Stimulated activated naive CD4-positive, alpha-beta T cell treated with Interleukin-2 at 50 U/mL for 16 hours (primary cell): ENCODE data around the gene RBKS.

Source experiments
- DNase-seq: peaks from one replicate; lab custom pipeline; 2025; lab: John Stamatoyannopoulos, UW

RBKS gene

DNA sequence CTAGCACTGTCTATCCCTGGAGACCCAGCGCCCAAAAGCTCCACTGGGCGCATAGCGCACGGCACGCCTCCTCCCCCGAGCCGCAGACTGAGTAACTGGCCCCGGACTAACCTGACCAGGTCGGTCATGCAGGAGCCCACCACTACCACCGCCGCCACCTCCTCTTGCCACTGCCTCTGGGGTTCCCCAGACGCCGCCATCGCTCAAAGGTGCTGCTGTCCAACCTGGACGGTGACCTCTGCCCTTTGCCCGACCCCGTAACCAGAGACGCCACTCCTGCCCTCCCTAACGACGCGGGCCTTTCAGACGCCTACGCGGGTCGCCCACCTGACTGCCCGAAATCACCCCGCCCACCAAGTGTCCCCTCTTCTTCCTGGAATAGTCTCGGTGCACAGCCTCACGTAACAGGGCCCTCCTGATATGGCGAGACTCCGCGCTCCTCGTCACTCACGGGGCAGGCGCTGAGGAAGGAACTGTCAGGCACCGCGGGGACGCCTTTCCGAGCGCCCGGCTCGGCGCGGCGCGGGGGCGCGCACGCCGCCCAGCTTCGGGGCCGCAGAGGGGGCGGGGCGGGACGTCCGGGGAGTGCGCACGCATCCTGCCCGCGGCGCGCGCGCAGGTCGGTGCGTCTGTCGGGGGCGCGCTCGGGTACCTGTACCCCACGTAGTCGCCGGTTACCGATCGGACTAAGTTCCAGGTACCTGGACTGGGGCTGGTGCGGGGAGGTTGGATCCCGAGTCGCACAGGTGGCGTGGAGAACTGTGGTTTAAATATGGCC is at the start of gene RBKS, which contains the start of gene BABAM2:
Gene RBKS, minus strand, starts transcription at position 242 of the 778 bp plus-strand sequence. Its CDS starts 42 bp downstream, at position 200.
Gene BABAM2, plus strand, starts transcription at position 584 of the 778 bp plus-strand sequence. CDS start 3,828 bp downstream, outside the sequence.
- peak; percentile 85 for DNase-seq

DNA sequence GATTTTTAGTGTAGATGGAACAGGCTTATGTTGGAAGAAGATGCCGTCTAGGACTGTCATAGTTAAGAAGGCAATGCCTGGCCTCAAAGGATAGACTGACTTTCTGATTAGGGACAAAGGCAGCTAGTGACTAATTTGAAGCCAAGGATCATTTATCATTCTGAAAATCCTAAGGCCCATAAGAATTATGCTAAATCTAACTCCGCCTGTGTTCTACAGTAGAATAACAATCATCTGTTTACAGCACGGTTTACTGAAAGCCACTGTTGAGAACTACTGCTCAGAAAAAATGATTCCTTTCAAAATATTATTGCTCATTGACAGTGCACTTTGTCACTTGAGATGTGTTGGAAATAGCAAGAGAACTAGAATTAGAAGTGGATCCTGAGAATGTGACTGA is 44.8 kb upstream of the RBKS start:
- DNase-seq: no peak

DNA sequence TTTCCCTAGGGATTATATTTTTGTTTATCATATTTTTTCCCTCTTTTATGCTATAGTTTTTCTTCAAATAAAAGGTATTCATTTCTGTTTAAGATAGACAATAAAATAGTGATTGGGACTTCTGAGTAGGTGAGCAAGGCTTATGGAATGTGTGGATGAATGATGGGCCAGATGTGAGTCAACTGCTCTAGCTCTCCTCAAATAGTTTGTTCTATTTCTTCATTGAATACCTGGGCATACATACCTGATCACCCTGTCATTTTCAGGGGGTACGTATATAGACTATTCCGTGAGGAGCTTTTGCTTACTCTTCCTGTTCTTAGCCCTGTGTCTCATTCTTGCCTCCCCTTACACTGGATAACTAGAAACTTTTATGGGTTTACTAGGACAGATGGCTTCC is 42.2 kb upstream of the RBKS start:
- DNase-seq: no peak

DNA sequence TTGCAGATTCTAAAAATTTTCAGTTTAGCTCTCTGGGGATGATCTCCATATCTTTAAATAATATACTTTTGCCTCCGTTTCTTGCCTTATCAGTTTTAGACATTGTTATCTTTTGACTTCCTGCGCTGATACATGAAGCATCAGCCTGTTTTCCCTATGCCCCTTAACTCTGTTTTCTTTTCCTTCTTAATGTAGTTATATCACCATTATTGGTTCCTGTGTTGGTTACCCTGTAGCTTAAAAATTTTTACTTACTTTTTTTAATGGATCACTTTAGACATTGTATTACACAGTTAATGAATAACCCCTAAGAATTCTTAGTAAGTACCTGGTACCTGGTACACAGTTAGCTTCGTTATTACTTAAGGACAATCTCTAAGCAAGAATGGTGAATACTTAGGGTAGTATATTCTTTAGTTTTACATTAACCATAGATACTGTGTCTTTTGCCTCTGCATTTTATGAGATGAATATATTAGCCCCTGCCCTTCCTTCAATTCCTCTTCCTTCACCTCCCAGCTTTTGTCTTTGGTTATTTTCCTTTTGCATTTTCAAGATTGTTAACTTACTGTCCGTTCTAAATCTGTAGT is 41.3 kb upstream of the RBKS start:
- no peak for DNase-seq

DNA sequence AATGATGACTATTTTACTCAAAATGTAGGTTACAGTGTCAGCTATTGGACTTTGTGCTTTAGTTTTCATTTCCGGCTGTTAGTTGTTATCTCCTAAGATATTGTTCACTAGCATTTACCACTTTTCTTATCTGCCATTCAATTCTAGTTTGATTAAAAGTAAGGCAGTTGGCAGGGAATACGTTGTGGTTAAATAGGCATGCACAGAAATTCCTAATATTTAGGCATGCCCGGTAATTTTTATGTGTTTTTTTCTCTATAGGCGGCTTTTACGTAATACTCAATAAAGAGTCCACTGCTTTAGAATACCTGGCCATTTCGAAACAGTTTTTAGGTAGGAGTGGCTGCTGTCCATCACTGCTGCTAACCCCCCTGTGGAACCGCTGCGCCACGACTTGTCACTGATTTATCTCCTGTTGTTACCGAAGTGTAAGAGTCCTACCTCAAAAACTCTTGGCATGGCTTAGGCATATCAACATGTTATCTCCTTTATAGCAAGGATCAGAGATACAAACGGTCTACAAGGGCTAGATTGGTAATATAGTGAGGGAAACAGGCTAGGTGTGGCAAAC is 39.8 kb upstream of the RBKS start:
- no peak for DNase-seq

DNA sequence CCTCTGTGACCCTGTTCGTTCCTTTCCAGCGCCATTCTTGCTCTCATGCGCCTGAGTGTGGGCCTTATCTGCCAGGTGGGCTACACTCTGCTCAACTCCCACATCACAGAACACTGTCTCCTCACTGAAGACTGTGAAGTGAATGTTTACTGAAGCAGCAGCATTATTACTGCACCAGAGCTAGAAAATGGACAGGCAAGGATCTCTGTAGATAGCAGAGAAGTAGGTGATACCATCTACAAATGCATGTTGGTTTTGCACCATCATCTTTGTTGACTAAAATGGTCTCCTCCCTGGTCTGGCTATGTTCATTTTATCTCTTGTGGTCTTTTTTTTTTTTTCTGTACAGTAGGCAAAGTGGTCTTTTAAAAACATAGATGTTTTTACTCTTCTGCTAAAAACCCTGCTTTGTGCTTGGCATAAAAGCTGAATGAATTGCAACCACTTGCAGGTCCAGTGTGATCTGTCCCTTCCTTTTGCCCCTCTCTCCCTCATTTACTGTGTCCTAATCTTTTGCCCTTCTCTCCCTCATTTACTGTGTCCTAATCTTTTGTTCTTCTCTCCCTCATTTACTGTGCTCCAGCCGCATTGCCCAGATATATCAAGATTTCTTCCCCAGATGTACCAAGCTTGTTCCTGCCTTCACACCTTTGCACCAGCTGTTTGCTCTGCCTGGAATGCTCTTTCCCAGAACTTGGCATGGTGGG is 35.7 kb upstream of the RBKS start:
- DNase-seq: no peak

DNA sequence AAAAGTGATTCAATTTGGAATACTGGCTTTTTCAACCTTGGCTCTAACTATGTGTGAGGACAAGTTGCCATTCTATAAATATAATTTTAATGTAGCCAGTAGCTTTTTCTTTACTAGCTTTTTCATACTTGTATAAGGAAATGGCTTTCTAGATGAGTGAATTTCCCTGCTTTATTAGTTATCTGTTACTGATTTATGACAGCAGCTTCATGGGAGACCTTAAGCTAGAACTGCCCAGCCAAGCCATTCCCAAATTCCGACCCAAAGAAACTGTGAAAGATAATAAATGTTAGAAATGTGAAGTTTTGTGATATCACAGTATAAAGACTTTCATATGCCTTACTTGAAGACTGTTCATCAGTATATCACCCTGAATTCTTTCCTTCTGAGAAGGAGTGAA is 32.7 kb upstream of the RBKS start:
- no peak for DNase-seq

DNA sequence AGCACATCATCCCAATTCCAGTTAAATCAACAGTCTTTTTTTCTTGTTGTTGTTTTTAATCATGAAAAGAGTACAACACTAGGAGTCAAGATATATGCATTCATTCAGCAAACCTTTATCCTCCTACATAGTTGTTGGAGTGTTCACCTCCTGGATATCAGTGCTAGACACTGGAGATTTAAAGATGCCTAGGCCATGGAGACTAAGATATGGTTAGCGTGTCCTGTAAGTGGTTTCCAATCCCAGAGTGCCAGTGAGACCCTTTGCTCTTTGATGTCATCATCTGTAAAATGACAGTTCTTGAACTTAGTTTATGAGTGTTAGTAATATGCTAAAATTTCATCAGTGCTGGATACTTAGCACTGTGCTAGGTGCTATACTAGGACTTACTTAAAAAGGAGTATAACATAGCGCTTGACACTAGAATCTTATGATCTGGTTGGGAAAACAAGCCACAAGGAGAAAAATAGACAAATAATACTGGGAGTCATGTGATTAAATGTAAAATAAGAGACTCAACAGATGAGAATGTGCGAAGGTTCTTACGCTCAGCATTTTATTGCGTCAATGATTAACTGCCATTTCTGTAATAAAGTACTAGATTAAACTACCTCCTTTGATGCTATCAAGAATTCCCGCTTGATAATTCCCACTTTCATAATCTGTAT is 31.8 kb upstream of the RBKS start:
- no peak for DNase-seq

DNA sequence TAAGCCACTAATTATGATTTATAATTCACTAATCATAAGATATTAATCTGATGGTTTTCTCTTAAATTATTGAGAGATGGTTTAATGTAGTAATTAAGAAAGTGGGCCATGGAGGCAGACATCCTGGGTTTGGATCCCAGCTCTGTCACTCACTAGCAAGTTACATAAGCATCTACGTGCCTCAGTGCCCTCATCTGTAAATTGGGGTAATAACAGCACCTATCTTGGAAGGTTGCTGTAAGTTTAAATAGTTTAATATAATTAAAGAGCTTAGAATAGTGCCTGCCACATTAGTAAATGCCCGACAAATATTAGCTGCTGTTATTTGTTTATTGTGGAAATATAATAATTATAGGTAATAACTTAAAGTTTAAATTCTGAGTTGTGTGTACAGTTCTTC is 31.2 kb upstream of the RBKS start:
- no peak for DNase-seq

DNA sequence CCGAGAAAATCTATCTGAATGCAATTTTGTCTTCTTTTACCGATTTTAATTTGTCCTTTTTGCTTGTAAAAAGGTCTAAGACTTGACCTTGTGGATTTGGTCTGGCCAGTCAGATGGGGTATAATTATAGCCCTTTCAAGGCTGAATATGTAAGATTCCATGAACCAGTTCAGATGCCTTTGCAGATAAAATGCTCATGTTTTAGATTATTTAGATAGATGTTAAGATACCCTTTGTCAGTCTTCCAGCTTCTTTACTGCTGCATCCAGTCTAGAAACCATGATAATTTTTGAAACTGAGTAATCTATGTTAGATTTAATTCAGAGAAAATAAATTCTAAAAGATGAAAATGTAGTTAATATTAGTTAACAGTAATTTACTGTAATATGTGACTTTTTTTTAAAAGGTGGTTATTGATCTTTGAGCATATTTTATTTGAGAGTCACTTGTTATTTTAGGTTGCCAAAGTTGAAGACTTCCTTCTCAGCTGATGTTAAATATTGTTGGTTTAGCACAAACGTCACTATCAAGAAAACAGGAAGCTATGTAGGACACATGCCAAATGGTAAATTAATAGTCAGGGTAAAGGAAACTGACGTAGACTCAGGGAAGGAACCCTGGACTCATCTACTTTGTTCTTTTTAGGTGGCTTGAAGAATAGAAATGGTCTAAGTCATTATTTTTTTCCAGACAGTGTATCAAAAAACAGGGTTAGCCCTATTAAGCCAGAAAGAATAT is 30.1 kb upstream of the RBKS start:
- DNase-seq: no peak

DNA sequence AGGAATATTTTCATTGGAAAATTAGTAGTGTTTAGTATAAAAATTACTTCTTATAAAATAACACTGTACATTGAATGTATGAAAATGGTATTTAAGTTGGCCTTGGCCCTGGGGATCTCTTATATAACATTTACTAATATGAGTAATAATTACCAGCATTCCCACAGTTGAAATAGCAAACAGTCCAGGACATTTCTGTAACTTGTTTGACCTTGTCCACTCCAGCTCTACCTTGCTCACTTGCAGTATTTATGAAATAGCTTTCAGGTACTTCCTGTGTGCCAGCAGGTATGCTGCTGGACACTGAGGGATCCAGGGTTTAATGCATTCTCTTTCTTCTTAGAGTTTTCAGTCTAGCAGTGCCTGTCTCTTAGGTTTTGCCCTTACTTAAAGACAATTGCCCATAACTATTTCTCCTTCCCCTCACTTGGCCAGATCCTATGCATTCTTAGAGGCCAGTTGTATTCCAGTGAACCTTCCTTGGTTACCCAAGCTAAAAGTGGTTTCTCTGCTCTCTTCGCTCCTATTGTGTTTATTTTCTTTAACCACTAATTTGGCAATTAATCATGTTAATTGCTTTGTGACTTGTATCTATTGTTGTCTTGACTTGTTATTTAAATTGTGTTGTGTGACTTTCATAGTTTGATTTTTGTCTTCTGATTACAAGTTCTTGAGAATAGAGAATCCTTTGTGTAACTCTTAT is 26.3 kb upstream of the RBKS start:
- no peak for DNase-seq

DNA sequence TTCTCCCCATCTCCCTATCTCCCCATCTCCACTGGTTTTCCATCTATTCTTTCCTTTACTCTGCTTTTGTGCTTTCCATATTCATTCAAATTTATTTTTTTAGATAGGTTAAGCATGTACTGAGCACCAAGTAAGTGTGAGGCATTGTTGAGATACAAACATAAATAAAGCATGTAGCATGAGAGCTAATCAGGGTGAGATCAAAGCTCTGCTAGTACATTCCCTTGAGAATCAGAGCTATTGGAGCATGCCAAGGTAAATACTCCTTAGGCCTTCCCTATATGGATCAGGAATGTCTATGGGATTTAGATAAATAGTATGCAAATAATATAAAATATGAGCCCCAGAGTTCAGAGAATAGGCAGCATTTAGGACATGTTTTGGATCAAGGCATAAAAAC is 25.7 kb upstream of the RBKS start:
- no peak for DNase-seq

DNA sequence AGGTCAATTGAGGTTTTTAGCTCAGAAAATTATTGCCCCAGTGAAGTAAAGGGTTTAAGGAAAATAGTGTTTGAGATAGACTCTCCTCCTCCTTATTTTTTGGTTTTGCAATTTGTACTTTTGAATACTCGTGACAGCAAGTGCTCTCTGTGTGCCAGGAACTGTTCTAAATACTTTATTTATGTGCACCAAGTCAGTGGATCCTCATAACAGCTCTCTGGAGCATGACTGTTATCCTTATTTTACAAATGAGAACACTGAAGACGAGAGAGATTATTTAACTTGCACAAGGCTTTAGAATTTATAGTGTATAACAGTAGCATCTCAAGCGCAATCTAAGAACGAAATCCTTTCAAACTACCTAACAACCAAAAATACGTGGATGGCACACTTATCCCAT is 25.0 kb upstream of the RBKS start:
- DNase-seq: no peak

DNA sequence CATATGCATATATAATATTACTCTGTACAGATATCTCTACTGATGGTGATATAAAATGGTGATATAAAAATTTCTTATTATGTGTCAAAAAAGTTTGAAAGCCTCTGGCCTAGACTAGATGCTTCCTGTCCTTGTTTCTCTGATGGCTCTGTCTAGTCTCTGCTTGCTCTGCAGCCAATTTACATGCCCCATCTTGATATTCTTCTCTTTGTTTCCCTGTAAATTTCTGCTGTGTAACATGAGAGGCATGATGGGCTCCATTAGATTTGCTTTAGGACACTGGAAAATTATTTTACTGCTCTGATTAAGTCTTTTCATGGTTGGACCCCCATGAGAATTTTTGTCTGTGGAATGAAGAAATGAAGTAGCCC is 24.6 kb upstream of the RBKS start:
- no peak for DNase-seq

DNA sequence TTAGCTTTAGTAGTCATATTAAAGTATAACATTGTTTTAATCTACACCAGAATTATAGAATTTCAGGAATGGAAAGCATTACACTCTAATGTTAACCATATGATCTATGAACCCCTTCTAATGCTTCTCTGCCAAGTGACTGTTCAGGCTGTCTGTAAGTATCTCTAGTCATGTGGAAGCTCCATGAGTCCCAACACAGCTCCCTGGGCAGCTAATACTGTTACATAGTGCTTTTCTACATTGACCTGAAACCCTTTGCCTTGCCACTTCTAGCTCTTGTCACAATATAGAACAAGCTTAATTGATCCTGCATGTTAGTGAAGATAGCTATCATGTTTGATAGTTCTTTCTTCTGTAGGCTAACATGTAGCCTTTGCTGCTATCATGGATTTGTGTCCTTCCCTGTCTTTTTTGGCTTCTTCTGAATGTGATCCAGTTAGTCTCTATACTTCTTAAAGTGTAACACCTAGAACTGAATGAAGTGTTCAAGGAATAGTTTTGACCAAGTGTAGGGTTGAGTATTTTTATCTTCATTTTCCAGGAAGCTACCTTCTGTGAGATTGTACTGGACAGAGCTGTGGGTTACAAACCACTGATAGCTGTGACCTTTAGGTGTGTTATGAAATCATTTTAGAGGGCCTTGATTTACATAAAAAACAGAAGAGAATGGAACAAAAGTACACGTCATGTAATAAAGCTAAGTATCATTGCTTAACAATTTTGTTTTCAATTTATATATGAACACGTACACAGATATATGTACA is 24.0 kb upstream of the RBKS start:
- no peak for DNase-seq

DNA sequence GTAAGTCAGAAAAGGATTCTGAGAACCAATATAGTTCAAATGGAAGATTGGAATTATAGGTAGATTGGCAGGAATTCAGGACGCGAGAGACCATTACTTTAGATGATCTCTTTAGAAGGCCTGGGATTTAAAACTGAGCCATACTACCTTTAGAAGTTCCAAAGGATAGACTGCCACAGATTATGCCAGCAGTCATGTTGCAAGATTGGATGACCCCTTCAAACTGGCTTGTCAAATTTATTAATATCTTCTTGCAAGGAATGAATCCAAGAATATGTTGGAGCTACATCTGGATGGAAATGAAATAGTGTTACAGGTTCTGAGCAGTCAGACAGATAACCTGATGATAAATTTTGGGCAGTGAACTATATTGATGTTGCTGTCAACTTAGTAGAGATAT is 22.3 kb upstream of the RBKS start:
- DNase-seq: no peak

DNA sequence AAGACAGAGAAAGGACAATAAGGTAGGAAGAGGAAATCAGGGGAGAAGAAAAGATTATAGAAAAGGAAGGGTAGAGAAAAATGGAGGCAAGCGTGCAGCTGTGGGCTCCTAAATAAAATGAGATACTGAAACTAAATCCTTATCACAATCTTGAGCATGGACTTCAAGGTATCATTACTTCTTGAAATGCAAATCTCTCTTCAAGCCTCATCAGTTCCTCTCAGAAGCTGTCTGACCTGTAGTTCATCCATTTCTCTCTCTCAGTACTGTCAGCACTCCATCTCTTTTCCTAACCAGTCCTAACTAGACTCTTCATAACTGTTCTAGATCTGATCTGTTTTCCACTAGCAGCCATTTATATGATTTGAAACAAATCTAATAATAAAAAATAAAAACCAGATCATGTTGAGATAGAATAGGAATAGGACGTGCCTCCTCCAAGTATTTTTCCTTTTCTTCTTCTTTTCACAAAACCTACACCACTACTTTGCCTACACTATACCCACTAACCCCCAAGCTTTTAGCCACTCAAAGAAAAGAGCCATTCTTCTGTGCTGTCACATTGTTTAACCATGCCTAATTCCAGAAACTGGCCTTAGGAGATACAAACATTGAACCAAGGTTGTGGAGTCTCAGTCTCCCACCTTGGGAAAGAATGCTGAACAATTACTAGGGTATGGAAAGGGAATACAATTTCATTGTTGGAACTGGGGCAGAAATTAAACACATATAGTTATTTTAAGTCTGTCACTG is 21.4 kb upstream of the RBKS start:
- DNase-seq: no peak

DNA sequence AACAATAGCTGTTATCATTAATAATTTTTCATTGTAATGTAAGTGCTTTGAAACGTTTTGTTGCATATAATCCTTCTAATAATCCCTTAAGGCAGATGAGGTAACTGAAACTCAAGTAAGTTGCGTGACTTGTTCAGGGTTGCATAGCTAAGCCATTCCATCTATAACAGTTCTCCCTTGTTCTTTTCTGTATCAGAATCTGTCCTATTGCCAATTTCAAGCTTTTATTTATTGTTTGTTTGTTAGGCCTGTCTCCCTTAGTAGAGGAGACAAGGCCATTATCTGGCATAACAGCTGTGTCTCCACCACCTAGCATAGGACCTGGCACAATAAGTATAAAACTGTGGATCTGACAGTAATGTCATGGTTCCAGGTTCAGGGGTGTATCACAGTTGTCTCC is 19.7 kb upstream of the RBKS start:
- no peak for DNase-seq

DNA sequence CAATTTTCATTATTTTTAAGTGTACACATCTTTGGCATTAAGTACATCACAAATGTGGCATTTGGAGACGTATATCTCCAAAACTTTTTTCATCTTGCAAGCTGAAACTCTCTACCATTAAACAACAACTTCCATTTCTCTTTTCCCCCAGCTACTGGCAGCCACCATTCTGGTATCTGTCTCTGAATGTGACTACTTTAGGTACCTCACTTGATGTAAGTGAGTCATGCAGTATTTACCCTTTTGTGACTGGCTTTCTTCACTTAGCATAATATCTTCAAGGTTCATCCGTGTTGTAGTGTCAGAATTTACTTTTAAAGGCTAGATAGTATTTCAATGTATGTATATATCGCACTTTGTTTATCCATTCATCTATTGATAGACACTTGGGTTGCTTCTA is 17.4 kb upstream of the RBKS start:
- no peak for DNase-seq

DNA sequence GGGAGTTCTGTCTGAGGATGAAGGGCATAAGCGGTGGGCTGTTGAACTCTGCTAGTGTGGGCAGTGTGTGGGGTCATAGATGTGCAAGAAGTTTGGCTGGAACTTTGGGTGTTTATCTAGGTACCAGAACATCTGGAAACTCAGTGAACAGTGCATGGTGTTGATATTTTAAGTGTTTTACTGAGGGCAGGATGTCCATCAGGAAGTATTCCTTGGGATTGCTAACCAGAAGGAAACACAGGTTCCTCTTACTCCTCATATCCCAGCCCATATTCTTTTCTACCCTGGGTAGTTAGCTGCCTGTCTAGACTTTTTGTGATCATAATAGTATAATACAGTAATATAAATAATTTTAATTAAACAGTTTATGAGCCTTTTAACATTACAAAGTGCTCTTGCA is 15.9 kb upstream of the RBKS start:
- no peak for DNase-seq
